ENCODE results near the gene BSG.

BSG gene

DNA sequence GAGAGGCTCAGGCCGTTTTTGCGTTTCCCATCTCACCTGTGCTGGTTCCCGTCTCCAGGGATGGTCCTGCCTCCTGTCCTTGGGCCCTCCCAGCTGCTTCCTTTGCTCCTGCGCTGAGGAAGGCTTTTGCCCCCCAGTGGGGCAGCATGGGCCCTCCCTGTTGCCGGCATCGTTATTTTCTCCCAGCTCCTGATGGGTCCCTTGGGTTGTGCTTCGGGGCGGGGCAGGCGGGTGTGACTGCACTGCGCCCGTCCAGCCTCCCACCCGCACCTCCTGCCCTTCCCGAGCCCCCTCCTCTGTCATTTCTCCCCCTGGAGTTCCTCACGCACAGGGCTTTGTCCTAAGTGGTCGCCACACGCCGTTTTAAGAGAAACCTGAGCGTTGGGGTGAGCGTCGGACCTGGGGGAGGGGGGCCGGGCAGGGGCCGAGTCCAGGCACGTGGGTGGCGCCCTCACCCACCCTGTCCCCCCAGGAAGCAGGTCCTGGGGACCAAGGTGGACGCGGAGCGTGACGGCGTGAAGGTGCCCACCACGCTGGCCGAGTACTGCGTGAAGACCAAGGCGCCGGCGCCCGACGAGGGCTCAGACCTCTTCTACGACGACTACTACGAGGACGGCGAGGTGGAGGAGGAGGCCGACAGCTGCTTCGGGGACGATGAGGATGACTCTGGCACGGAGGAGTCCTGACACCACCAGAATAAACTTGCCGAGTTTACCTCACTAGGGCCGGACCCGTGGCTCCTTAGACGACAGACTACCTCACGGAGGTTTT is 31.3 kb upstream of the BSG start:
- DNase-seq (ENCODE audit: low spot score) = no peak

DNA sequence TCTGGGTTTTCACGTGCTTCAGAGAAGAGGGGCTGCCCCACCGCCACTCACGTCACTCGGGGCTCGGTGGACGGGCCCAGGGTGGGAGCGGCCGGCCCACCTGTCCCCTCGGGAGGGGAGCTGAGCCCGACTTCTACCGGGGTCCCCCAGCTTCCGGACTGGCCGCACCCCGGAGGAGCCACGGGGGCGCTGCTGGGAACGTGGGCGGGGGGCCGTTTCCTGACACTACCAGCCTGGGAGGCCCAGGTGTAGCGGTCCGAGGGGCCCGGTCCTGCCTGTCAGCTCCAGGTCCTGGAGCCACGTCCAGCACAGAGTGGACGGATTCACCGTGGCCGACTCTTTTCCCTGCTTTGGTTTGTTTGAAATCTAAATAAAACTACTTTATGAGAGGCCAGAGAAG is 30.7 kb upstream of the BSG start:
- no peak for DNase-seq (ENCODE audit: low spot score)

- DNase-seq (ENCODE audit: low spot score) = no peak
Observed at GRCh38 chr19:542173-542866, 30.1 kb upstream of the BSG start.

GRCh38 chr19:543910-544608 is 28.3 kb upstream of the BSG start, which contains the start of gene GZMM:
Gene GZMM (plus strand): TSS chr19:544053. CDS start chr19:544072, 19 bp downstream.
- no peak for DNase-seq (ENCODE audit: low spot score)

DNA sequence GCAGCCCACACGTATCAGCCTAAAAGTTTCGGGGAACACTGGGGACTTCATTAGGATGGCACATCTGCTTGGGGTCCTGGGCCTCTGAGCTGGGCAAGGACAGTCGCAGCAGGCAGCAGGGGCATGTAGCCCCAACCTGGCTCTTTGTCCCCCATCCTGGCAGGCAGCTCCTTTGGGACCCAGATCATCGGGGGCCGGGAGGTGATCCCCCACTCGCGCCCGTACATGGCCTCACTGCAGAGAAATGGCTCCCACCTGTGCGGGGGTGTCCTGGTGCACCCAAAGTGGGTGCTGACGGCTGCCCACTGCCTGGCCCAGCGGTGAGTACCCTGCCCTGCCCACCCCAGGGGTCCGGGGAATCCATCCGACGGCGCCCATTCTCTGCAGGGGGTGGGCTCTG is 25.3 kb upstream of the BSG start:
- DNase-seq (ENCODE audit: low spot score) = no peak

GRCh38 chr19:547836-548720 is 24.3 kb upstream of the BSG start:
- no peak for DNase-seq (ENCODE audit: low spot score)

- no peak for DNase-seq (ENCODE audit: low spot score)
Observed at GRCh38 chr19:548886-549830, 23.2 kb upstream of the BSG start.

GRCh38 chr19:554817-555216 is 17.6 kb upstream of the BSG start:
- DNase-seq (ENCODE audit: low spot score) = no peak

GRCh38 chr19:555474-555808 is 17.0 kb upstream of the BSG start:
- no peak for DNase-seq (ENCODE audit: low spot score)

DNA sequence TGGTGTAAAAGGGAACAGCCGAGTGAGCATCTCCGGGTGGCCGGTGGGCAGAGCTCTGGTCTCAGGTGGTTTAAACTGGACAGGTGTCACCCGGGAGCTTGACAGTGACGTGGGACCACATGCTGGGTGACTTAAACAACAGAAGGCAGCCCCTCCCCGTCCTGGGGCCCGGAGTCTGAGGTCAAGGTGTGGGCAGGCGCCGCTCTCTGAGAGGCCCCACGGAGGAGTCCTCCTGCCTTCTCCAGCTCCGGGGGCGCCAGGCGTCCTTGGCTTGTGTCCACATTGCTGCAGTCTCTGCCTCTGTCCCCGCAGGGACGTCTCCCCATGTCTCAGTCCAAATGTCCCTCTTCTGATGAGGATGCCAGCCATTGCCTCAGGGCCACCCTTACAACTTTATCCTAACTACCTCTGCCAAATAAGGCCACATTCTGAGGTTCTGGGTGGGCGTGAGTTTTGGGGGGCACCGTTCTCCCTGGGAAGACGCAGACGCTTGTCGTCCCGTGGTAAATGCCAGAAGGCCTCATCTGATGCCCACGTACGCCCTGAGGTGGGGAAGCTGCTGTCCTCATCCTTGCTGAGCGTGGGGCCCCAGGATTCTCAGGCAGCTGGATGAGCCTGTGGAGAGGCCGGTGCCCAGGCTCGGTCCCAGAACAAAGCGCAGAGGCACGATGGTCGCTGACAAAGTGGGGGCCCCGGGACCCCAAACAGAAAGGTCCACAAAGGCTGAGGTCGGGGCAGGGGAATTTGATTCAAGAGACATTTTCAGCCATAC is 15.6 kb upstream of the BSG start:
- no peak for DNase-seq (ENCODE audit: low spot score)

GRCh38 chr19:558770-559439 is 13.5 kb upstream of the BSG start:
- DNase-seq (ENCODE audit: low spot score) = no peak

DNA sequence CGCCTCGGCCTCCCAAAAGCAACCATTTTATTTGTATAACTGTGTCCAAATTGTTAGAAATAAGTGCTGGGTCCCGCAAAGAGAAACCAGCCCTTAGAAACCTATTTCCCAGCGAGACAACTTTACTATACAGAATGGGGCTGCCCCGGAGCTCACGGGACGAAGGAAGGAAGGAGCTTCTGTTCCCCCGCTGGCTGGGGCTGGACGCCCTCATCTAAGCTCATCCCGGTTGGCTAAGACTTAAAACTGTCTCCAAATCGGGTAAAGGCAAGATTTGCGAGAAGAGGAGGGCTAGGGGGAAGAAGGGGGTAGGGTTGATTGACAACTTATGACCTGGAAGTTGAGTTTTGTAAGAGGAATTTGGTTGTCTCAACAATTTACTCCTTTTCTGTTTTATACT is 12.3 kb upstream of the BSG start:
- DNase-seq (ENCODE audit: low spot score) = no peak

- DNase-seq (ENCODE audit: low spot score) = no peak
Observed at GRCh38 chr19:566403-566802, 6.0 kb upstream of the BSG start.

DNA sequence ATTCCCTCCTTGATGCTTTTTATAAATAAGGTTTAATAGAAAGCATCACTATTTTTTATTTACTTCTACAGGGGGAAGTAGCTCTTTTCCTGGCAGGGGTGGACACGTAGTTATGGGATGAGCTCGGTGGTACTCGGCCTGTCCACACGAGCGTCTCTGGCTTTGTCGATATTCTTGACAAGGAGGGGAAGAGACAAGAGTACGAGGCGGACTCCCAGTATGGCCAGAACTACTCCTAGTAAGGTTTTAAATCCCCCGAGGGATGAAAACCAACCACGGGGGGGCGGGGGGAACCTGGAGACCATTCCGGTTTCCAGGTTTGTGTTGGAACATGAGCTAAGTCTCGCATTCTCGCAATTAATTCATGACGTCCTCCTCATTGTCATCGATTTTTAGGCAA is 5.6 kb upstream of the BSG start:
- no peak for DNase-seq (ENCODE audit: low spot score)

GRCh38 chr19:567296-567900 is 5.0 kb upstream of the BSG start:
- no peak for DNase-seq (ENCODE audit: low spot score)

DNA sequence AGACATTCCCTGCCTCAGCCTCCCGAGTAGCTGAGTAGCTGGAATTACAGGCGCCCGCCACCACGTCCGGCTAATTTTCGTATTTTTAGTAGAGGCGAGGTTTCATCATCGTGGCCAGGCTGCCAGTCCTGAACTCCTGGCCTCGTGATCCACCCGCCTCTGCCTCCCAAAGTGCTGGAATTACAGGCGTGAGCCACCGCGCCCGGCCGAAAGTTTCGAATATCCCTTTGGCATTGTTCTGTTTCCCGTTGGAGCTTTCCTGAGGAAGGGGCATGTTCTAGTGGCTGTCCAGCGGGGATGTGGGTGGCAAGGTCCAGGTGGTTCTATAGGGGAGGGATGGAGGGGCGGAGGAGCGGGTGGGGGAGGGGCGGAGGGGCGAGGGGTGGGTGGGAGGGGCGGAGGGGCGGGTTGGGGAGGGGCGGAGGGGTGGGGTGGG is 2.1 kb upstream of the BSG start:
- no peak for DNase-seq (ENCODE audit: low spot score)

- DNase-seq (ENCODE audit: low spot score) = no peak
Observed at GRCh38 chr19:570937-571565, 1.3 kb upstream of the BSG start.

- no peak for DNase-seq (ENCODE audit: low spot score)
Observed at GRCh38 chr19:571566-571974, 826 bp upstream of the BSG start.
